ENCODE results near the gene FBXO11. TPM values are rescaled to one million over a fixed set of nuclear protein-coding genes. Genes with fewer than 3 reads are reported as not detected.

The FBXO11 gene
- total and polyA plus RNA-seq, 2 of the 4 experiments (the other 2 are of a cell fraction), result 27.1 to 29.6 TPM

- CTCF ChIA-PET, result interaction anchor here (1.4 kb wide), 1 partner anchor 24 kb away, joined by 4 read pairs; no protein-coding TSS in a partner anchor
- no peak for ATAC-seq (ENCODE audit: low read depth)
Measured at GRCh38 chr2:47744074-47744473, 162.2 kb downstream of the FBXO11 start.

More at GRCh38 chr2:47744074-47744473, 162.2 kb downstream of the FBXO11 start:
- H3K18ac ChIP-seq (ENCODE audit: low read depth, low read length), result no peak overlapping the region
- no peak overlapping the region for H4K5ac ChIP-seq (ENCODE audit: low read depth, low read length)
- H2BK20ac ChIP-seq (ENCODE audit: low read depth, low read length), result no peak overlapping the region
- H3K4me2 ChIP-seq (ENCODE audit: low read depth, low read length), result no peak overlapping the region
- intact Hi-C loops (cut with micrococcal nuclease), result no loop called here
- H3K9me3 ChIP-seq (ENCODE audit: control insufficient read depth, insufficient read depth, low read length), result peaks cover 5% of the 10 kb centered on the region; the same call in 1 of the 2 replicates
- H3K23ac ChIP-seq (ENCODE audit: low read depth, low read length), result no peak overlapping the region
- H3K9me1 ChIP-seq (ENCODE audit: insufficient read depth, low read length), result no peaks in the 10 kb centered on the region
- in situ Hi-C loops (cut with MboI; ENCODE audit: low sequenced_read_pairs), result no loop called here
- H4K91ac ChIP-seq (ENCODE audit: insufficient read depth, low read depth, low read length), result no peak overlapping the region
- H2BK120ac ChIP-seq (ENCODE audit: low read depth, low read length), result no peak overlapping the region
- no peaks in the 10 kb centered on the region for H3K36me3 ChIP-seq (ENCODE audit: control insufficient read depth, insufficient read depth, low read length)
- peaks cover 19% of the 10 kb centered on the region for H3K27me3 ChIP-seq (ENCODE audit: control insufficient read depth, insufficient read depth, low read length)
- H3K4me1 ChIP-seq (ENCODE audit: control insufficient read depth, insufficient read depth, low read length), result no peaks in the 10 kb centered on the region
- 40% methylated on average over 1 of the region's 2 CpGs; no CpG with 5 or more reads in 1 of the 2 experiments for WGBS, 2 experiments (ENCODE audit: extremely low coverage in 2 of 2, insufficient read length in 1 of 2)
- no peak overlapping the region for H2AK9ac ChIP-seq (replicated peaks; ENCODE audit: low read depth, low read length, poor library complexity)
- H4K20me1 ChIP-seq (ENCODE audit: insufficient read depth, low read length), result no peaks in the 10 kb centered on the region
- no peak overlapping the region for H3K4me3 ChIP-seq (ENCODE audit: insufficient read depth, low read depth, low read length)
- POLR2A ChIA-PET (ENCODE audit: unreplicated experiment), result no interaction called here
- H2BK5ac ChIP-seq (ENCODE audit: low read depth, low read length, poor library complexity, severe bottlenecking), result no peak overlapping the region
- no peak overlapping the region for H3K27ac ChIP-seq (ENCODE audit: insufficient read depth, low read length)
- dilution Hi-C loops (cut with HindIII; ENCODE audit: low sequenced_read_pairs, unreplicated experiment), result no loop called here
- no peak for TF ChIP-seq MXI1 (IDR thresholded peaks at IDR 0.05; ENCODE audit: borderline replicate concordance, low read depth, low read length)
- TF ChIP-seq MAFK (IDR thresholded peaks at IDR 0.05; ENCODE audit: low read depth, low read length), result no peak
- no peak for TF ChIP-seq CEBPB (IDR thresholded peaks at IDR 0.05; ENCODE audit: low read depth, low read length)
- TF ChIP-seq, protein P1, sequence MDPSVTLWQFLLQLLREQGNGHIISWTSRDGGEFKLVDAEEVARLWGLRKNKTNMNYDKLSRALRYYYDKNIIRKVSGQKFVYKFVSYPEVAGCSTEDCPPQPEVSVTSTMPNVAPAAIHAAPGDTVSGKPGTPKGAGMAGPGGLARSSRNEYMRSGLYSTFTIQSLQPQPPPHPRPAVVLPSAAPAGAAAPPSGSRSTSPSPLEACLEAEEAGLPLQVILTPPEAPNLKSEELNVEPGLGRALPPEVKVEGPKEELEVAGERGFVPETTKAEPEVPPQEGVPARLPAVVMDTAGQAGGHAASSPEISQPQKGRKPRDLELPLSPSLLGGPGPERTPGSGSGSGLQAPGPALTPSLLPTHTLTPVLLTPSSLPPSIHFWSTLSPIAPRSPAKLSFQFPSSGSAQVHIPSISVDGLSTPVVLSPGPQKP (IDR thresholded peaks at IDR 0.05; ENCODE audit: borderline replicate concordance, low read depth, low read length), result no peak
- no peak for TF ChIP-seq BHLHE40 (IDR thresholded peaks at IDR 0.05; ENCODE audit: low read depth, low read length)
- no peak for TF ChIP-seq MAZ (IDR thresholded peaks at IDR 0.05; ENCODE audit: borderline replicate concordance, low read depth, low read length)
- no peak for TF ChIP-seq RAD21 (IDR thresholded peaks at IDR 0.05; ENCODE audit: low read length)
- TF ChIP-seq POLR2A (IDR thresholded peaks at IDR 0.05; ENCODE audit: low read depth, low read length), result no peak
- TF ChIP-seq RFX5 (IDR thresholded peaks at IDR 0.05; ENCODE audit: low read depth, low read length), result no peak
- TF ChIP-seq RCOR1 (IDR thresholded peaks at IDR 0.05; ENCODE audit: insufficient replicate concordance, low read length), result no peak
- TF ChIP-seq FOS (IDR thresholded peaks at IDR 0.05; ENCODE audit: low read depth, low read length), result no peak
- TF ChIP-seq, protein P2, sequence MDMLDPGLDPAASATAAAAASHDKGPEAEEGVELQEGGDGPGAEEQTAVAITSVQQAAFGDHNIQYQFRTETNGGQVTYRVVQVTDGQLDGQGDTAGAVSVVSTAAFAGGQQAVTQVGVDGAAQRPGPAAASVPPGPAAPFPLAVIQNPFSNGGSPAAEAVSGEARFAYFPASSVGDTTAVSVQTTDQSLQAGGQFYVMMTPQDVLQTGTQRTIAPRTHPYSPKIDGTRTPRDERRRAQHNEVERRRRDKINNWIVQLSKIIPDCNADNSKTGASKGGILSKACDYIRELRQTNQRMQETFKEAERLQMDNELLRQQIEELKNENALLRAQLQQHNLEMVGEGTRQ (IDR thresholded peaks at IDR 0.05; ENCODE audit: low read depth, low read length), result no peak
- no peak for TF ChIP-seq NFE2L2 (IDR thresholded peaks at IDR 0.05; ENCODE audit: low read depth, low read length)
- TF ChIP-seq CHD1 (IDR thresholded peaks at IDR 0.05; ENCODE audit: low read depth, low read length), result no peak
- TF ChIP-seq, protein P3, sequence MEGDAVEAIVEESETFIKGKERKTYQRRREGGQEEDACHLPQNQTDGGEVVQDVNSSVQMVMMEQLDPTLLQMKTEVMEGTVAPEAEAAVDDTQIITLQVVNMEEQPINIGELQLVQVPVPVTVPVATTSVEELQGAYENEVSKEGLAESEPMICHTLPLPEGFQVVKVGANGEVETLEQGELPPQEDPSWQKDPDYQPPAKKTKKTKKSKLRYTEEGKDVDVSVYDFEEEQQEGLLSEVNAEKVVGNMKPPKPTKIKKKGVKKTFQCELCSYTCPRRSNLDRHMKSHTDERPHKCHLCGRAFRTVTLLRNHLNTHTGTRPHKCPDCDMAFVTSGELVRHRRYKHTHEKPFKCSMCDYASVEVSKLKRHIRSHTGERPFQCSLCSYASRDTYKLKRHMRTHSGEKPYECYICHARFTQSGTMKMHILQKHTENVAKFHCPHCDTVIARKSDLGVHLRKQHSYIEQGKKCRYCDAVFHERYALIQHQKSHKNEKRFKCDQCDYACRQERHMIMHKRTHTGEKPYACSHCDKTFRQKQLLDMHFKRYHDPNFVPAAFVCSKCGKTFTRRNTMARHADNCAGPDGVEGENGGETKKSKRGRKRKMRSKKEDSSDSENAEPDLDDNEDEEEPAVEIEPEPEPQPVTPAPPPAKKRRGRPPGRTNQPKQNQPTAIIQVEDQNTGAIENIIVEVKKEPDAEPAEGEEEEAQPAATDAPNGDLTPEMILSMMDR (conservative IDR thresholded peaks at IDR 0.05; ENCODE audit: low read depth, low read length), result no peak
- no peak for TF ChIP-seq SMC3 (IDR thresholded peaks at IDR 0.05; ENCODE audit: low read depth, low read length)
- no peak for DNase-seq
- H2AK5ac ChIP-seq (ENCODE audit: low read depth, low read length), result no peak overlapping the region
- no peaks in the 10 kb centered on the region for H3K79me1 ChIP-seq (ENCODE audit: low read depth in 1 of 2, low read length in 2 of 2)
- H3K4ac ChIP-seq (ENCODE audit: low read depth, low read length), result no peak overlapping the region
- H2AFZ ChIP-seq (replicated peaks; ENCODE audit: low read length, poor library complexity), result no peak overlapping the region
- no peak overlapping the region for H4K8ac ChIP-seq (ENCODE audit: low read depth in 2 of 2, low read length in 2 of 2)
- no peak overlapping the region for H3K14ac ChIP-seq (replicated peaks; ENCODE audit: low read depth, low read length)
- H3K9ac ChIP-seq (ENCODE audit: low read depth, low read length), result no peak overlapping the region
- BruUV-seq (replicated peaks), result no TSS peak
- no peak overlapping the region for H3K56ac ChIP-seq (ENCODE audit: extremely low read depth, insufficient read depth, low read length)
- no peak overlapping the region for H2BK15ac ChIP-seq (ENCODE audit: low read depth, low read length)
